ENCODE data around the gene GNG8.

Gene GNG8

GRCh38 chr19:46609511-46610412, 26.2 kb downstream of the GNG8 start:
- H3K4ac ChIP-seq (ENCODE audit: low read depth, low read length), result no peak overlapping the region
- H2BK15ac ChIP-seq (replicated peaks; ENCODE audit: low read depth), result no peak overlapping the region
- no peak overlapping the region for H3K18ac ChIP-seq (ENCODE audit: low read length)
- H4K8ac ChIP-seq (ENCODE audit: low read depth, low read length), result no peak overlapping the region
- DNase-seq, result no peak
- no peak overlapping the region for H3K23ac ChIP-seq (ENCODE audit: low read length)
- no peak overlapping the region for H3K4me3 ChIP-seq (ENCODE audit: low read length)
- no peak overlapping the region for H2BK120ac ChIP-seq (ENCODE audit: low read depth, low read length)
- H3K9ac ChIP-seq (ENCODE audit: low read length), result no peak overlapping the region
- no peak overlapping the region for H3K56ac ChIP-seq (ENCODE audit: low read length)
- H3K79me2 ChIP-seq (ENCODE audit: control insufficient read depth, insufficient read depth, low read length), result peaks cover 15% of the 10 kb centered on the region
- H3K79me1 ChIP-seq (ENCODE audit: low read length), result peaks cover 24% of the 10 kb centered on the region
- peaks cover 30% of the 10 kb centered on the region for H3K36me3 ChIP-seq (ENCODE audit: control insufficient read depth, insufficient read depth, low read length)
- H3K4me2 ChIP-seq (ENCODE audit: low read length), result no peak overlapping the region
- no peak overlapping the region for H3K27ac ChIP-seq (ENCODE audit: low read depth, low read length)
- H4K5ac ChIP-seq (ENCODE audit: low read length), result no peak overlapping the region
- WGBS (ENCODE audit: extremely low coverage, insufficient coverage, low lambda C conversion rate), result no CpG with 5 or more reads among the region's 30 CpGs
- no peak overlapping the region for H2BK5ac ChIP-seq (ENCODE audit: low read length)
- H3K27me3 ChIP-seq (ENCODE audit: insufficient read depth, low read length, poor library complexity), result no peaks in the 10 kb centered on the region
- no peaks in the 10 kb centered on the region for H3K4me1 ChIP-seq (ENCODE audit: control insufficient read depth, low read depth, low read length)
- H2AK5ac ChIP-seq (ENCODE audit: low read length), result no peak overlapping the region

- H3K79me1 ChIP-seq (ENCODE audit: low read length), result peaks cover 26% of the 10 kb centered on the region
- H2BK15ac ChIP-seq (replicated peaks; ENCODE audit: low read depth), result no peak overlapping the region
- no CpG with 5 or more reads among the region's 27 CpGs for WGBS (ENCODE audit: extremely low coverage, insufficient coverage, low lambda C conversion rate)
- H3K4me2 ChIP-seq (ENCODE audit: low read length), result no peak overlapping the region
- H2BK120ac ChIP-seq (ENCODE audit: low read depth, low read length), result no peak overlapping the region
- no peak overlapping the region for H2AK5ac ChIP-seq (ENCODE audit: low read length)
- peaks cover 25% of the 10 kb centered on the region for H3K79me2 ChIP-seq (ENCODE audit: control insufficient read depth, insufficient read depth, low read length)
- no peak overlapping the region for H3K56ac ChIP-seq (ENCODE audit: low read length)
- peaks cover 30% of the 10 kb centered on the region for H3K36me3 ChIP-seq (ENCODE audit: control insufficient read depth, insufficient read depth, low read length)
- no peak overlapping the region for H2BK5ac ChIP-seq (ENCODE audit: low read length)
- no peak overlapping the region for H3K23ac ChIP-seq (ENCODE audit: low read length)
- no peak overlapping the region for H3K9ac ChIP-seq (ENCODE audit: low read length)
- no peak overlapping the region for H3K18ac ChIP-seq (ENCODE audit: low read length)
- H3K4ac ChIP-seq (ENCODE audit: low read depth, low read length), result no peak overlapping the region
- no peak overlapping the region for H3K27ac ChIP-seq (ENCODE audit: low read depth, low read length)
- H3K4me1 ChIP-seq (ENCODE audit: control insufficient read depth, low read depth, low read length), result peaks cover 2% of the 10 kb centered on the region
- no peak overlapping the region for H3K4me3 ChIP-seq (ENCODE audit: low read length)
- no peak for DNase-seq
- no peaks in the 10 kb centered on the region for H3K27me3 ChIP-seq (ENCODE audit: insufficient read depth, low read length, poor library complexity)
- H4K8ac ChIP-seq (ENCODE audit: low read depth, low read length), result no peak overlapping the region
- H4K5ac ChIP-seq (ENCODE audit: low read length), result no peak overlapping the region
These were observed 27.2 kb downstream of the GNG8 start for GRCh38 chr19:46608581-46609345.

- Histone ChIP-seq H3K36me3 (ENCODE audit: control insufficient read depth, insufficient read depth, low read length) (peaks cover 30% of the 10 kb centered on the region), H3K27ac (ENCODE audit: low read depth, low read length) (no peak overlapping the region), H3K4me1 (ENCODE audit: control insufficient read depth, low read depth, low read length) (peaks cover 6% of the 10 kb centered on the region), H3K79me1 (ENCODE audit: low read length) (peaks cover 29% of the 10 kb centered on the region), H2BK5ac (ENCODE audit: low read length) (no peak overlapping the region), H3K4me3 (ENCODE audit: low read length) (no peak overlapping the region), H2BK15ac (replicated peaks; ENCODE audit: low read depth) (no peak overlapping the region), H4K8ac (ENCODE audit: low read depth, low read length) (no peak overlapping the region), H3K4ac (ENCODE audit: low read depth, low read length) (no peak overlapping the region), H3K18ac (ENCODE audit: low read length) (no peak overlapping the region), H3K23ac (ENCODE audit: low read length) (no peak overlapping the region), H3K79me2 (ENCODE audit: control insufficient read depth, insufficient read depth, low read length) (peaks cover 31% of the 10 kb centered on the region), H3K4me2 (ENCODE audit: low read length) (no peak overlapping the region), H3K27me3 (ENCODE audit: insufficient read depth, low read length, poor library complexity) (no peaks in the 10 kb centered on the region), H2AK5ac (ENCODE audit: low read length) (no peak overlapping the region), H3K9ac (ENCODE audit: low read length) (no peak overlapping the region), H2BK120ac (ENCODE audit: low read depth, low read length) (no peak overlapping the region), H4K5ac (ENCODE audit: low read length) (no peak overlapping the region), H3K56ac (ENCODE audit: low read length) (no peak overlapping the region)
- WGBS (ENCODE audit: extremely low coverage, insufficient coverage, low lambda C conversion rate), result no CpG with 5 or more reads among the region's 9 CpGs
- no peak for DNase-seq
These were observed 27.8 kb downstream of the GNG8 start for GRCh38 chr19:46608178-46608577.

- no peak overlapping the region for H3K9ac ChIP-seq (ENCODE audit: low read length)
- WGBS (ENCODE audit: extremely low coverage, insufficient coverage, low lambda C conversion rate), result no CpG with 5 or more reads among the region's 12 CpGs
- H3K36me3 ChIP-seq (ENCODE audit: control insufficient read depth, insufficient read depth, low read length), result peaks cover 30% of the 10 kb centered on the region
- no peak overlapping the region for H2BK120ac ChIP-seq (ENCODE audit: low read depth, low read length)
- H4K5ac ChIP-seq (ENCODE audit: low read length), result no peak overlapping the region
- no peak overlapping the region for H2AK5ac ChIP-seq (ENCODE audit: low read length)
- no peak for DNase-seq
- H3K23ac ChIP-seq (ENCODE audit: low read length), result no peak overlapping the region
- H3K4me1 ChIP-seq (ENCODE audit: control insufficient read depth, low read depth, low read length), result peaks cover 11% of the 10 kb centered on the region
- H3K27ac ChIP-seq (ENCODE audit: low read depth, low read length), result no peak overlapping the region
- H3K4ac ChIP-seq (ENCODE audit: low read depth, low read length), result no peak overlapping the region
- no peaks in the 10 kb centered on the region for H3K27me3 ChIP-seq (ENCODE audit: insufficient read depth, low read length, poor library complexity)
- H4K8ac ChIP-seq (ENCODE audit: low read depth, low read length), result no peak overlapping the region
- H3K4me3 ChIP-seq (ENCODE audit: low read length), result no peak overlapping the region
- H3K79me2 ChIP-seq (ENCODE audit: control insufficient read depth, insufficient read depth, low read length), result peaks cover 38% of the 10 kb centered on the region
- H3K56ac ChIP-seq (ENCODE audit: low read length), result no peak overlapping the region
- H3K79me1 ChIP-seq (ENCODE audit: low read length), result peaks cover 32% of the 10 kb centered on the region
- no peak overlapping the region for H2BK5ac ChIP-seq (ENCODE audit: low read length)
- no peak overlapping the region for H2BK15ac ChIP-seq (replicated peaks; ENCODE audit: low read depth)
- H3K18ac ChIP-seq (ENCODE audit: low read length), result no peak overlapping the region
- H3K4me2 ChIP-seq (ENCODE audit: low read length), result no peak overlapping the region
These were observed 28.6 kb downstream of the GNG8 start for GRCh38 chr19:46607448-46607841.

GRCh38 chr19:46606681-46607447, 29.1 kb downstream of the GNG8 start:
- H3K36me3 ChIP-seq (ENCODE audit: control insufficient read depth, insufficient read depth, low read length), result peaks cover 30% of the 10 kb centered on the region
- H4K8ac ChIP-seq (ENCODE audit: low read depth, low read length), result no peak overlapping the region
- H3K4me3 ChIP-seq (ENCODE audit: low read length), result no peak overlapping the region
- H3K4me1 ChIP-seq (ENCODE audit: control insufficient read depth, low read depth, low read length), result peaks cover 11% of the 10 kb centered on the region
- H3K9ac ChIP-seq (ENCODE audit: low read length), result no peak overlapping the region
- H3K79me2 ChIP-seq (ENCODE audit: control insufficient read depth, insufficient read depth, low read length), result peaks cover 44% of the 10 kb centered on the region
- H3K79me1 ChIP-seq (ENCODE audit: low read length), result peaks cover 32% of the 10 kb centered on the region
- no peaks in the 10 kb centered on the region for H3K27me3 ChIP-seq (ENCODE audit: insufficient read depth, low read length, poor library complexity)
- no peak overlapping the region for H2BK15ac ChIP-seq (replicated peaks; ENCODE audit: low read depth)
- no peak overlapping the region for H3K27ac ChIP-seq (ENCODE audit: low read depth, low read length)
- H3K56ac ChIP-seq (ENCODE audit: low read length), result no peak overlapping the region
- no peak overlapping the region for H2BK120ac ChIP-seq (ENCODE audit: low read depth, low read length)
- no peak overlapping the region for H4K5ac ChIP-seq (ENCODE audit: low read length)
- H3K4ac ChIP-seq (ENCODE audit: low read depth, low read length), result no peak overlapping the region
- H2BK5ac ChIP-seq (ENCODE audit: low read length), result no peak overlapping the region
- H2AK5ac ChIP-seq (ENCODE audit: low read length), result no peak overlapping the region
- no peak overlapping the region for H3K18ac ChIP-seq (ENCODE audit: low read length)
- H3K23ac ChIP-seq (ENCODE audit: low read length), result no peak overlapping the region
- no peak for DNase-seq
- WGBS (ENCODE audit: extremely low coverage, insufficient coverage, low lambda C conversion rate), result no CpG with 5 or more reads among the region's 12 CpGs
- H3K4me2 ChIP-seq (ENCODE audit: low read length), result no peak overlapping the region

Data from mesendoderm (in vitro differentiated cells).